COLO829 (cell line): ENCODE results near the gene LIPI.
"Not testable (repeated sequence)": the region's sequence is repeated elsewhere in the genome, so short reads cannot be mapped to it uniquely, and the experiment has no call there.

Experiments
- DNase-seq: peaks from one replicate; pipeline ENCODE4 v3.0.0; 2012; ENCODE audit warnings: low spot score

The LIPI gene

GRCh38 chr21:14073615-14074014 is 137.1 kb downstream of the LIPI start:
- DNase-seq, result no peak

GRCh38 chr21:14072761-14073535 is 137.8 kb downstream of the LIPI start:
- no peak for DNase-seq

- DNase-seq, result no peak
These were observed 138.6 kb downstream of the LIPI start for GRCh38 chr21:14071902-14072734.

DNA sequence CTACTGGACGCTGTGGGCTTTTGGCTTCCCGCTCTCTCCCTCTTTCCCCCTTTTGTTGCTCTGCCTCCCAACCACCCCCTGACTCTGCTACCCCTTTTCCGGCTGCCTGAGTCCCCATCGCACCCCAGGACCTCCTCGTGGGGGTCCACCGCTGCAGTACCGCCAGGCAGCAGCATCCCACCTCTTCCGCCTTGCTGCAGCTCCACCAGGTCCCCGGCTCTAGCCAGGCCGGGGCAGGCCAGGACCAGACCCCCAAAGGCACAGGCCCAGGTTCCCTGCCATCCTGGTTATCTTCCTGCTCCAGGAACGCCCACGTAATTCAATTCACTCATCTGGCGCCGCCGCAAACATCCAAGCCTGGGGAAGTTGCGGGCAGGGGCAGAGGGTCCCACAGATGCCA is 139.8 kb downstream of the LIPI start:
- DNase-seq, result no peak

- DNase-seq, result no peak
These were observed 140.5 kb downstream of the LIPI start for GRCh38 chr21:14070049-14070893.

GRCh38 chr21:14064296-14064645 is 146.5 kb downstream of the LIPI start:
- no peak for DNase-seq

DNA sequence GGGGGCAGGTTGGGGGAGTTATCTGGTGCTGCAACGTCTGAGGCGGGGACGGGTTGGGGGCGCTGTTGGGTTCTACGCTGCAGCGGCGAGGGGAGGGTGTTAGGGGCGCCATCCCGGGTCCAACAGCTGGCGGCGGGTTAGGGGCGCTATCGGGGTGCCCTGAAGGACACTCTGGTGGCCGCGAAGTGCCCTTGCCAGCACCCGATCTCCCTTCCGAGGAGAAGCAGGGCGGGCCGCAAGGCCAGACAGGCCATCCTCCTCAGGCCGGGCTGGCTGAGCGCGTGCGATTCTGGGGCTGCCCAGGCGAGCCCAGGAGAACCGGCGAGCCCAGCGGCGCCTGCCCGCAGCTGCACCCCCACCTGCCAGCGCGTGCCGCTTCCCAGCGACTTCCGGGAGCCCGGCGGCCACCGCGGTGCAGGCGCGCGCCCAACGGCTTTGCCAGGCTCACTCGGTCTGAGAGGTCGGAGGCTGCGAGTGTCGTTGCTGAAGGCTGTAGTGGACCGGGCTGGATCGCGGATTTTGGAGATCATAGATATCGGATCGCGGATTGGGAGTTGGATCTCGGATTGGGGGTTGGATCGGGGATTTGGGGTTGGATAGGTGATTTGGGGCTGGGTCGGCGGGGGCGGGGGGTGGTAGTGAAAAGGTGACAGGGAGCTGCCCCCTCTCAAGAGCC is 147.0 kb downstream of the LIPI start:
- not testable (repeated sequence) for DNase-seq

DNA sequence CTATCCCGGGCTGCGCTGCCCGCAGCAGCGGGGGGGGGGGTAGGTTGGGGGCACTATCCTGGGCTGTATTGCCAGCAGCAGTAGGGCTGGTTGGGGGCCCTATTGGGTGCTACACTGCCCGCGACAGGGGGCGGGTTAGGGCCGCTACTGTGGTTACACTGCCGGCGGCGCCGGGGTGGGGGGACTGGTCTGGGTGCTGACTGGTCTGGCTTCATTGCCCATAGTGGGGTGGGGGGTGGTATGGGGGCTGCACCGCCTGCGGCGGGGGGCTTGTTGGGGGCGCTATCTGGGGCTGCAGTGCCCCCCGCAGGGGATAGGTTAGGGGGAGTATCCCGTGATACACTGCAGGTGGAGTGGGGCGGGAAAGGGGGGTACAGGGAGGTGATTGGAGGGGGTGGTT is 148.1 kb downstream of the LIPI start:
- not testable (repeated sequence) for DNase-seq

DNA sequence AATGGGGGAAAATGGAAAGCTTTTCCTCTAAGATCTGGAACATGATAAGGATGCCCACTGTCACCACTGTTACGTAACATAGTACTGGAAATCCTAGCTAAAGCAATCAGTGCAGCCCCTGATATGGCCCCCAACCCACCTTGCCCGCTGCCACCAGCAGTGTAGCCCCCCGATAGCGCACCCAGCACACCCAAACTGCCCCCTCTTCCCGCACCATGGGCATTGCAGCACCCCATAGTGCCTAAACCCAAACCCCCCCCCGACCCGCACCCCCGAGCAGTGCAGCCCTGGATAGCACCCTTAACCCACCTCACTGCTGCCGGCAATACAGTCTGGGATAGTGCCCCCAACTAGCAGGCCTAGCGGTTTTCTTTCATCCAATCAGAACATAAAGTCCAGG is 148.9 kb downstream of the LIPI start:
- DNase-seq, result not testable (repeated sequence)

DNA sequence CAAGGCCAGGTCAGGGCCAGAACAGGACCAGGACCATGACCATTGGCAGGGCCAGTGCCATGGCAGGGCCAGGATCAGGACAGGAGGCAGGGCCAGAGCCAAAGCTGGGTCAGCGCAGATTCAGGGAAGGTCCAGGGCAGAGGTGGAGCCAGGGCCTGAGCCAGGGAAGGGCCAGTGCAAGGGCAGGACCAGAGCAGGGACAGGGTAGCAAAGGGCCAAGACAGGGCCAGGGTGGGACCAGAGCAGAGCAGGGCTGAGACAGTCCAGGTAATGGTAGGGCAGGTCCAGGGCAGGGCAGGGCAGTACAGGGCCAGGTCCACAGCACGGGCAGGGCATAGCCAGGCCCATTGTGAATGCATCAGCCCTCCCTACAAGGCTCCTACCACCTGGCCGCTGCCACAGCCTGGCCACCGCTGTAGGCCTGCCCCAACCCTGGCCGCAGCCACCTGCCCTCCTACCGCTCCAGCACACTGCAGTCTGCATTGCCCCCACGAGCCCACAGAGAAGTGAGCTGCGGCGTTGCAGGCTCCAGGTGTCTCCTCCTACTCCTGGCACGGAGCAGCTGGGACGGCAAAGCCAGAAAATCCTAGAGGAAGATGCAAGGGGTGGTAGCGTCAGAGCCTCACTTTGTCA is 151.6 kb downstream of the LIPI start:
- DNase-seq, result not testable (repeated sequence)
